Inflammatory macrophage (primary cell): ENCODE data around the gene NANS.
"Not testable (repeated sequence)": the region's sequence is repeated elsewhere in the genome, so short reads cannot be mapped to it uniquely, and the experiment has no call there.

Experiments
- DNase-seq, 2 donors: peaks; one replicate each; pipeline ENCODE4 v3.0.0-alpha.2; 2020 to 2022

The NANS gene

GRCh38 chr9:98080326-98080725 lies 23.8 kb downstream of the NANS start:
- no peak for DNase-seq

DNA sequence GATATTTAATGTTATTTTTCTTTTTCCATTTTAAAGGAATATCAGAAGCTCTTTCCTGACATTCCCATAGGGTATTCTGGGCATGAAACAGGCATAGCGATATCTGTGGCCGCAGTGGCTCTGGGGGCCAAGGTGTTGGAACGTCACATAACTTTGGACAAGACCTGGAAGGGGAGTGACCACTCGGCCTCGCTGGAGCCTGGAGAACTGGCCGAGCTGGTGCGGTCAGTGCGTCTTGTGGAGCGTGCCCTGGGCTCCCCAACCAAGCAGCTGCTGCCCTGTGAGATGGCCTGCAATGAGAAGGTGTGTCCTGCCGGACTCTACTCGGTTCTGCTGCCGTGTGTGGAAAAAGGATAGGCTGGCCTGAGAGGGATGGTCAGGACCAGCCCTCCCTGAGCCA lies 24.2 kb downstream of the NANS start:
- DNase-seq = no peak

DNA sequence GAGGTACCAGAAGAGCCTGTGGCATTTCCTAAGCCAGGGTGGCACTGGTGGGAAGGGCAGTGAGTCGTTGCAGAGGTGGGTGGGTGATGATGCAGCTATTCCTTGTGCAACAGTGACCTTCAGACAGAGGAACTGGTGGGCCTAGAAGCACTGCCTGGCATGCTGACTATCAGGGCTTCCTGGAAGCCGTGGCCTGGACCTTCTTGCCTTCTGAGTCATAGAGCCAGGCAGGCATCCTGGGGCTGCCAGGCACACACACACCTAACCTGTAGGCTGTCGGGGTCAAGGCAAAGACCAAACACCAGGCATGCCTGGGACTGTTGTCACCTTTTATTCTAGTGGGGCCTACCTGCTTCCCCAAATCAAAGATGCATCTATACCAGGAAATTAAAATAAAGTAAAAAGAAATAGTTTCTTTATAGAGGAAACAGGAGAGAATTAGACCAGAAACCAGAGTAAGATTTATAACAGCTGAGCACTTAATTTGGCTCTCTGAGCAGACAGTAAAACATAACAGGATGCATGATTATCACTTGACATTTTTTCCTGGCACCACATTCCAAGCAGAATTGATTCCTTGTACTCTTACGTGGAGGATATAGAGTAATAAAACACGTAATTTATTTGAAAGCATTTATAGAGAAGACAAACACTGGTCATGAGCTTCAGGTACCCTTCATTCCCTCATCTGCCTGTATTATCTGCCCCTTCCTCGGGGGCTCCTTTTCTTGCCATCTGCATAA lies 25.1 kb downstream of the NANS start:
- peak; percentile 87 to 95 for DNase-seq

DNA sequence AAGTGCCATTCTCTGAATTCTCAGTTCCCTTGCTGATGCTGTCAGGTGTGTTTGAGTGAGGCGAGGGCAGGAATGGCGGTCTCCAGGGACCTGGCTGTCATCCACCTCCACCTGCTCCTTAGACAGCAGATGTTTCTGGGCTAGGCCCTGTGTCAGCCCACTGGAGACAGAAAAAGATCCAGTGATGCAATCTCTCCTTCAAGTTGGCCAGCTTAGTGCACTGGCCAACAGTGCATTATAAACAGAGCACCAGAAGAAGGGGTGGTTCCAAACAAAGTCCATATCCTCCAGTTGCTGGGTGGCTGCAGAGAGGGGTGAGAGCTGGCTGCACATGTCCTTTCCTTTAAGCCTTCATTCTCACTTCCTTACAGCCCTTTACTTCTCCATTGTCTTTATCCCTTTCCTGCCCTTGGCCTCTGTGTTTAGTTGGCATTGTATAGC lies 26.5 kb downstream of the NANS start:
- DNase-seq = peak in 1 of 2 donors; percentile 48

DNA sequence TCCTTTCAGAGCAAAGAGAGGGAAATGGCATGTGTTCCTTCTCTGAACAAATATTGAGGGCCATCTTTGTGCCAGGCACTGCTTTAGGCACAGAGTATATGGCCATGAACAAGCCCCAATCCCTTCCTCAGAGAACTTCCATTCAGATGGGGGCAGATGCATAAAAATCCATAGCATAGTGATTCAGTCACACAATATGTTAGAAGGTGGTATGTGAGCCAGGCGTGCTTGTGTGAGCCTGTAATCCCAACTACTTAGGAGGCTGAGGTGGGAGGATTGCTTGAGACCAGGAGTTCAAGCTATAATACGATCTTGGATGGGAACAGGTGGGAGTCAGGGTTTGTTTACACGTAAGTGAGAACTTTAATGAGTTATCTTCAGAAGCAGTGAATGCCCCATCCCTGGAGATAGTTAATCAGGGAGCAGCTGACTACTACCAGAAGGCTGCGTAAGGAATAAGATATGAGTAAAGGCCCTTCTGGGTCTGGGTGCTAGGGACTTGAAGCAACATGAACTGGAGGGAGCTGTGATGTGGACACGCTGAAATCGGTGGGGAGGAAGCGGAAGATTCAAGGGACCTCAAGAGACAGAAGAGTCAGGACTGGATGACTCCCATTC lies 27.1 kb downstream of the NANS start:
- DNase-seq = no peak

DNA sequence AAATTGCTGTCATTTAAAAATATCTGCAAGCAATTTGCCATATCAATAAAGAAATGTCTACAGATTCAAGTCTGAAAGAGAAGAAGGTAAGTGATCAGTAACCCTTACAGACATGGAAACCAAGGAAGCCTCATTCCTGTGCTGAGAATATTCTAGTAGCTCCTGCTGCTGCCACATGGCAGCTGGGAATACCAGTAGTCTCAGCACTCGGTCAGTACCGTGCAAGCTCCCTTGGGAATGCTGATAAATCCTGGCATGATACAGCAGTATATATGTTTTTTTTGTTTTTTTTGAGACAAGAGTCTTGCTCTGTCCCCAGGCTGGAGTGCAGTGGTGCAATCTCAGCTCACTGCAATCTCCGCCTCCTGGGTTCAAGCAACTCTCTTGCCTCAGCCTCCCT lies 27.9 kb downstream of the NANS start:
- no peak for DNase-seq

DNA sequence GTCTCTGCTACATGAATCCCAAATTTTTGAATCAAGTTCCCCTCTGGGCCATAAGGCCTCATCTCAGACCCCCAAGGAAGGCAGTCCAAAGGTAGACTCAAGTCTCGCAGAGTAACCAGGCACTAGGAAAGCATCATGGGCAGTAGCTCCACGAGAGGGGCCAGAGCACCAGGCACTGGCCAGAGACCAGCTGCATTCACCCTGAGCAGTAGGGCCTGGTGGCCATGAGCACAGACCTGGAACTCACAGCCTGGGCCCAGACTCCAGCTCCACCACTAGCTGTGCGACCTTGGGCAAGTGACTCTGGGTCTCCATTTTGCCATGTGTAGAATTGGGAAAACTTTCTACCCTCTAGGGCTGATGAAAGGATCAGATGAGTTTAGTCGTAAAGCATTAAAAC lies 28.5 kb downstream of the NANS start:
- no peak for DNase-seq

DNA sequence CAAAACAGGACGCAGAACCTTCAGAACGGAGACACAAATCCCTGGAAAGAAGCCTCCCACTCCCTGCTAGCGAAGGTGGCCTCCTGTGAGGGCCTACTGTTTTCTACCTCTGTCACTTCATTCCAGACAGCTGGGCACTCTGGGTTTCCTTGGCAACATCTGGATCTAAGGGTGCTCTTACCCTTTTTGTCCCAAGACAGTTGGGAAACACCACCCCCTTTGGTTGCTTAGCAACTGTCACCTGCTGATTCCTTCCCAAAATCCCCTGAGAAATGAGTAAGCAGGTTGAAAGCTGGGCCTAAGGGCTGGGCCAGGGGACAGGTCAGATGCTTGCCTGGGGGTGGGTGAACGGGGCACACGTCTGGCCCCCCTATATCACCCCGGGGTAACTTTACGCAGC lies 29.4 kb downstream of the NANS start:
- no peak for DNase-seq

- no peak for DNase-seq
These were observed 29.9 kb downstream of the NANS start for GRCh38 chr9:98086461-98086860.

DNA sequence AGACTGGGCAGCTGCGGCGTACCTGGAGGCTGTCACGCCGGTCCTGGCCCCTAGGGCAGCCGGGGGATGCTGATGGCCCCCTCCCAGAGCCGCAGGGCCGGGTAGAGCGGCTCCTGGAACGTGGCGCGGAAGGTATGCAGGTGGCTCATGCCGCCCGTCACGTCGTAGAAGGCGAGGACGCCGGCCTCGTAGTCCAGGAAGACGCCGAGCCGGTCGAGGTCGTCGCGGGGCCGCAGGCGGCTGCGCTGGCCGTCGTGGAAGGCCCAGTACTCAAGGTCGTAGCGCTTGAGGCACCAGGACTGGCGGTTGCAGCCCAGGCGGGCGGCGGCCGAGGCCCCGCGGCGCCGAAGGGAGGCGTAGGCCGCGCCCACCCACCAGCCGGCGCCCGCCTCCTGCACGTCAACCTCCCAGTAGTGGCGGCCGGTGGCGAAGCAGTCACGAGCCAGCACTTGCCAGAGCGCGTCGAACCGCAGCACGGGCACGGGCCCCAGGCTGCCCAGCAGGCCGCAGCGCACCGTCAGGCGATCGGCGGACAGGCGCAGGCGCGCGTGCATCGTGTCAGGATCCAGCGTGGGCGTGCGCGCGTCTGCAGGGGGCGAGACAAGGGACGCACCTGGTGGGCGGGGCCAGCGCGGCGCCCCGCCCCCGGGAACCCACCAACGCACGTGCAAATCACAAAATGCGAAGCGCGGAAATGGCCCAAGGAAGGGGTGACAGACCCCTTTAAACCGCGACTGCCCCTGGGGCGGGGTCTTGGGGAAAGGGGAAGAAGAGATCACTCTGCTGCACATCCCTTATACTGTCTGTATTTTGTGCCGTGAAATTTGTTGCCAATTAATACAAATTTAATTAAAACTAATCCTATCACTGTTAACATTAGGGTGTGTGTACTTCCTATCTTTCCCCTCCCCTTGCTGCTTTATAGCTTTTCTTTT lies 31.2 kb downstream of the NANS start:
- peak; percentile 51 to 63 for DNase-seq

DNA sequence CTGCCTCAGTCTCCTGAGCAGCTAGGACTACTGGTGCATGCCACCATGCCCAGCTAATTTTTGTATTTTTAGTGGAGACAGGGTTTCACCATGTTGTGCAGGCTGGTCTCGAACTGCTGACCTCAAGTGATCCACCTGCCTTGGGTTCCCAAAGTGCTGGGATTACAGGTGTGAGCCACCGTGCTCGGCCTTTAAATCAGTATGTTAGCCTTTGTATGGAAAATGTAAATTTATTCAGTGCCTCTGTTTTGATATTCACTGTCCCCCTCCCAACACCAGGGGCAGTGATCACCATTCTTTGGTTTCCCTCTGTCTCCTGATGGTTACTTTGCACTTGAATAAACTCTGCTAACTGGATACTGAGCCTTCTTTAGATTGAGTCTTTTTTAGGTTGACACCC lies 34.1 kb downstream of the NANS start:
- not testable (repeated sequence) for DNase-seq

- no peak for DNase-seq
These were observed 35.4 kb downstream of the NANS start for GRCh38 chr9:98091735-98092612.

GRCh38 chr9:98092613-98092931 lies 36.0 kb downstream of the NANS start:
- DNase-seq = no peak

DNA sequence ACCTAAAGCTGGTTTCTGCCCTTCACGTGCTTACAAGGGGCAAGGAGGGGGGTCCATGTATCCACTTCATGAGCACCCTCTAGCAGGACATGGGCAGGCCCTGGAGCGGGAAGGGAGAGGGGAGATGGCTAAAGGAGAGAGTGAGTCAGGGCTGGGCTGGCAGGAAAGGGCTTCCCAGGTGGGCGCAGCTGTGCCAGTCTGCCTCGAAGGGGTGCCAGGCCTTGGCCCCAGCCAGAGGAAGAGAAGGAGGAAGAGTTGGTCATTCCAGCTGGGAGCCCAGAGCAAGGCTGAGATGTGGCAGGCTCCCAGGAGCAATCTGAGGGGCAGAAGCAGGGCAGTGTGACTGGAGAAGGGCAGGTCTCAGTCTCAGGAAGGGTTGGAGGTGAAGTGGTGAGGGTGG lies 37.8 kb downstream of the NANS start:
- DNase-seq = no peak

GRCh38 chr9:98094851-98095250 lies 38.3 kb downstream of the NANS start:
- no peak for DNase-seq

- DNase-seq = no peak
These were observed 38.9 kb downstream of the NANS start for GRCh38 chr9:98095401-98095800.

- no peak for DNase-seq
These were observed 39.6 kb downstream of the NANS start for GRCh38 chr9:98096091-98096490.

GRCh38 chr9:98097836-98098235 lies 41.3 kb downstream of the NANS start:
- no peak for DNase-seq

DNA sequence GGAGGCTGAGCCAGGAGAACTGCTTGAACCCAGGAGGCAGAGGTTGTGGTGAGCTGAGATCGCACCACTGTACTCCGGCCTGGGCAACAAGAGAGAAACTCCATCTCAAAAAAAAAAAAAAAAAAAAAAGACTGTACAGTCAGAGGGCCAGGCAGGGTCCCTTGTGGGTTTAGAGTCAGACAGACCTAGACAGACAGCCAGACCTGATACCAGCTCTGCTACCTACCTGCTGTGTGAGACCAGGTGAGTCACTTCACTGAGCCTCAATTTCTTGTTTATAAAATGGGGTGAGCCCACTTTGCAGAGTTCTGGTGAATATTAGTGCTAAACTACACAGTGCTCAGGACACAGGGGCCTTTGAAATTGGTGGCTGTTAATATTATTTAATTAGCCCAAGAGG lies 42.8 kb downstream of the NANS start:
- DNase-seq = no peak

DNA sequence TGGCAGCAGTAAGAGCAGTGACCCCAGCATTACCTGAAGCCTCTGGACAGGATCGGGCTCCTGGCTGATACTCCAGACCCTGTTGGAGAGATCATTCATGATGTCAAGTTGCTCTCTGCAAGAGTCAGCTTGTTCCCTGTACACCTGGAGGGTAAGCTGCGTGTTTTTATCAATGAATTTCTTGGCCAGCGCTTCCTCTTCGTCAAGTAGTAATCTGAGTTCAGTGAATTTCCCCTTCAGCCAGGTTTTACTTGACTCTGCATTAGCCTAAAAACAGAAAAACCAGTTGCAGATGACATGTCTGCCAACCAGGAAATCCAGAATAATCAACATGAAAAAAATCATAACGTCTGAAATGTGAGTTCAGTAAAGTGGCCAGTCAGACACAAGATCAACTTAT lies 43.4 kb downstream of the NANS start:
- DNase-seq = no peak

- DNase-seq = no peak
These were observed 43.9 kb downstream of the NANS start for GRCh38 chr9:98100456-98100855.

DNA sequence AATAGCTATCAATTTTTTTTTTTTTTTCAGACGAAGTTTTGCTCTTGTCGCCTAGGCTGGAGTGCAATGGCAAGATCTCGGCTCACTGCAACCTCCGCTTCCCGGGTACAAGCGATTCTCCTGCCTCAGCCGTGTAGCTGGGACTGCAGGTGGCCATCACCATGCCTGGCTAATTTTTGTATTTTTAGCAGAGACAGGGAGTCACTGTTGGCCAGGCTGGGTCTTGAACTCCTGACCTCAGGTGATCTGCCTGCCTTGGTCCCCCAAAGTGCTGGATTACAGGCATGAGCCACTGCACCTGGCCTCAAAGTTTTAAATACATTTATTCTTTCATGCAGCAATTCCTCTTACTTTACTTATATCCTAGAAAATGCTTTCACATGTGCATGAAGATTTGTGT lies 44.9 kb downstream of the NANS start:
- no peak for DNase-seq

- DNase-seq = peak; percentile 30 to 40
These were observed 45.3 kb downstream of the NANS start for GRCh38 chr9:98101868-98102273.
